Endothelial cell of umbilical vein (primary cell): Measurements from ENCODE around the gene COL4A2. TPM values are rescaled to one million over a fixed set of nuclear protein-coding genes. Genes with fewer than 3 reads are reported as not detected.

ENCODE experiments used
- BruUV-seq: library from RNA; stranded (reverse); fragments of 400-500 nt; replicated peaks from 2 replicates; lab custom pipeline; 2021; lab: Mats Ljungman, UMichigan
- CTCF ChIA-PET: fragments of 300-600, 350-600 bp; sonication (Branson Sonifier 250); formaldehyde crosslinking; loops from one replicate; lab custom pipeline; 2021; ENCODE audit warnings: antibody characterized with exemption, inconsistent platforms; lab: Charles Lee
- POLR2A ChIA-PET: fragments of 300-600, 350-600 bp; sonication (Branson Sonifier 250); formaldehyde crosslinking; loops from one replicate; lab custom pipeline; 2021; ENCODE audit warnings: antibody characterized with exemption, inconsistent platforms; lab: Charles Lee
- DNase-seq: peaks from one replicate; pipeline ENCODE4 v3.0.0-alpha.2; 2011; ENCODE audit warnings: low read depth, low spot score
- FAIRE-seq: peaks from 2 replicates; lab custom pipeline; 2011; peaks lifted over from hg19 to GRCh38; lab: Jason Lieb, UNC
- H2AFZ ChIP-seq: 2 replicates; pipeline ENCODE4 v1.6.0; 2012; ENCODE audit warnings: low read depth, low read length, control low read depth, inconsistent platforms
- H3K27ac ChIP-seq: 2 replicates; pipeline ENCODE4 v1.5.1; 2011; ENCODE audit warnings: low read depth, mild to moderate bottlenecking, control low read depth, low read length, moderate library complexity; ENCODE audit not compliant: insufficient read depth
- H3K27me3 ChIP-seq, 2 experiments: 2 replicates each; pipeline versions ENCODE4 v1.6.0 to v1.6.1; 2011; ENCODE audit warnings: low read length in 2 of 2, mixed read lengths in 1 of 2; ENCODE audit not compliant: control insufficient read depth in 2 of 2, insufficient read depth in 2 of 2
- H3K36me3 ChIP-seq, 2 experiments: 2 replicates in 1 of 2; 3 replicates in 1 of 2; pipeline ENCODE4 v1.5.1; 2011; ENCODE audit warnings: low read length in 2 of 2, mild to moderate bottlenecking in 1 of 2, moderate library complexity in 1 of 2; ENCODE audit not compliant: control insufficient read depth in 2 of 2, insufficient read depth in 2 of 2; ENCODE audit errors: extremely low read depth in 1 of 2
- H3K4me1 ChIP-seq: 3 replicates; pipeline ENCODE4 v1.5.1; 2011; ENCODE audit warnings: mild to moderate bottlenecking, low read length; ENCODE audit not compliant: control insufficient read depth, insufficient read depth; ENCODE audit errors: extremely low read depth
- H3K4me2 ChIP-seq: 2 replicates; pipeline ENCODE4 v1.6.1; 2011; ENCODE audit warnings: low read length, control low read depth, mixed read lengths; ENCODE audit not compliant: insufficient read depth
- H3K4me3 ChIP-seq, 3 experiments: fragments of 200-600 bp in 1 of 3; sonication (generic), shearing (Covaris generic) in 1 of 3; replicated peaks in 1 of 3; 2 replicates each; pipeline ENCODE4 v1.5.1; 2011 to 2016; ENCODE audit warnings: control low read depth in 3 of 3, low read length in 3 of 3, mild to moderate bottlenecking in 2 of 3, inconsistent platforms in 1 of 3, low read depth in 1 of 3, moderate library complexity in 1 of 3; ENCODE audit not compliant: insufficient read depth in 1 of 3
- H3K79me2 ChIP-seq: 2 replicates; pipeline ENCODE4 v1.6.0; 2012; ENCODE audit warnings: low read length, inconsistent platforms; ENCODE audit not compliant: control insufficient read depth, insufficient read depth
- H3K9ac ChIP-seq: replicated peaks from 2 replicates; pipeline ENCODE3; 2011; ENCODE audit warnings: low read length, control low read depth; ENCODE audit not compliant: insufficient read depth; ENCODE audit errors: extremely low read depth
- H3K9me1 ChIP-seq: replicated peaks from 3 replicates; pipeline ENCODE4 v1.6.0; 2011; ENCODE audit warnings: mild to moderate bottlenecking, low read length; ENCODE audit not compliant: control insufficient read depth, insufficient read depth; ENCODE audit errors: extremely low read depth
- H3K9me3 ChIP-seq: replicated peaks from 2 replicates; pipeline ENCODE4 v1.5.1; 2012; ENCODE audit warnings: low read length, inconsistent platforms; ENCODE audit not compliant: control insufficient read depth, insufficient read depth
- H4K20me1 ChIP-seq: replicated peaks from 2 replicates; pipeline ENCODE3; 2011; ENCODE audit warnings: mild to moderate bottlenecking, low read length; ENCODE audit not compliant: control insufficient read depth, insufficient read depth; ENCODE audit errors: extremely low read depth
- EZH2 ChIP-seq: IDR thresholded peaks from 2 replicates; pipeline ENCODE4 v1.6.1; 2012; ENCODE audit warnings: borderline replicate concordance, low read depth, mild to moderate bottlenecking, moderate library complexity, low read length, inconsistent platforms; ENCODE audit not compliant: severe bottlenecking
- FOS ChIP-seq: IDR thresholded peaks from 2 replicates; pipeline ENCODE4 v1.6.1; 2011; ENCODE audit warnings: mild to moderate bottlenecking, low read length, moderate library complexity, borderline replicate concordance; ENCODE audit not compliant: insufficient read depth
- GATA2 ChIP-seq: IDR thresholded peaks from 2 replicates; pipeline ENCODE4 v1.7.0; 2011; ENCODE audit warnings: low read depth, mild to moderate bottlenecking, moderate library complexity, mixed read lengths, low read length; ENCODE audit not compliant: insufficient read length, insufficient read depth
- JUN ChIP-seq: IDR thresholded peaks from 2 replicates; pipeline ENCODE4 v1.6.1; 2011; ENCODE audit warnings: borderline replicate concordance, low read depth; ENCODE audit not compliant: insufficient read length, insufficient read depth
- MYC ChIP-seq: IDR thresholded peaks from one replicate; pipeline ENCODE4 v1.6.1; 2011; ENCODE audit warnings: mild to moderate bottlenecking, low read depth, low read length
- POLR2A ChIP-seq: IDR thresholded peaks from 2 replicates; pipeline ENCODE4 v1.6.1; 2012; ENCODE audit warnings: low read depth, mild to moderate bottlenecking, control low read depth, low read length
- POLR2AphosphoS5 ChIP-seq: IDR thresholded peaks from 2 replicates; pipeline ENCODE4 v1.6.1; 2012; ENCODE audit warnings: low read depth, mild to moderate bottlenecking, control low read depth, low read length, moderate library complexity; ENCODE audit not compliant: insufficient read depth
- dilution Hi-C: fragments of 300-500 bp; cut with MboI; formaldehyde crosslinking; loops from one replicate; pipeline ENCODE4 v1.15.0; 2019; ENCODE audit warnings: low sequenced_read_pairs; ENCODE audit not compliant: extremely low pct_ligation_motif_present
- intact Hi-C: fragments of 100-400 bp; cut with micrococcal nuclease; formaldehyde crosslinking; loops from one replicate; pipeline ENCODE4 v1.10.0; 2022
- polyA plus RNA-seq, 4 experiments: library from polyadenylated mRNA; depleted of rRNA in 3 of 4; stranded (reverse) in 3 of 4; unstranded in 1 of 4; fragments of >200 nt; gene quantifications; 2 replicates each; pipeline versions ENCODE4 v1.2.1 to v1.2.3, GENCODE V29; 2011 to 2012; ENCODE audit warnings: missing spikeins in 1 of 4
- total RNA-seq: library from RNA; stranded (reverse); gene quantifications from 2 replicates; pipeline ENCODE4 v1.2.3, GENCODE V29; 2021
- TF ChIP-seq, protein P1 (sequence below): IDR thresholded peaks from 2 replicates; pipeline ENCODE4 v1.6.1; 2011; ENCODE audit not compliant: insufficient read depth, insufficient read length
- TF ChIP-seq, protein P2 (sequence below), 2 donors: IDR thresholded peaks; 1 replicate in 1 of 2; 2 replicates in 1 of 2; pipeline ENCODE4 v1.5.1; 2011; ENCODE audit warnings: low read length in 2 of 2, mild to moderate bottlenecking in 2 of 2, moderate library complexity in 2 of 2, control low read depth in 1 of 2, inconsistent platforms in 1 of 2, low read depth in 1 of 2; ENCODE audit not compliant: insufficient read depth in 1 of 2; ENCODE audit errors: extremely low read depth in 1 of 2

Gene COL4A2
- total and polyA plus RNA-seq, 2 donors (not counting 3 experiments of a cell fraction or from before 2014, with no cell fraction given): 792 to 940 TPM

GRCh38 chr13:110533771-110534670 is 226.9 kb downstream of the COL4A2 start:
- BruUV-seq: no TSS peak

More at GRCh38 chr13:110533771-110534670, 226.9 kb downstream of the COL4A2 start:
- no peak overlapping the region for H2AFZ ChIP-seq
- H3K9me1 ChIP-seq: no peaks in the 10 kb centered on the region
- H3K9me3 ChIP-seq: no peaks in the 10 kb centered on the region
- H3K4me3 ChIP-seq: no peak overlapping the region
- no peaks in the 10 kb centered on the region for H3K79me2 ChIP-seq
- H3K4me2 ChIP-seq: no peak overlapping the region
- dilution Hi-C loops: no loop called here
- intact Hi-C loops: no loop called here
- no peaks in the 10 kb centered on the region for H4K20me1 ChIP-seq
- no peak overlapping the region for H3K27ac ChIP-seq
- H3K36me3 ChIP-seq: no peaks in the 10 kb centered on the region
- FAIRE-seq (no peak), DNase-seq (no peak)
- CTCF ChIA-PET: interaction anchor here (1.2 kb wide), 1 partner anchor 19 kb away, joined by 3 read pairs; no protein-coding TSS in a partner anchor
- TF ChIP-seq, protein P1, sequence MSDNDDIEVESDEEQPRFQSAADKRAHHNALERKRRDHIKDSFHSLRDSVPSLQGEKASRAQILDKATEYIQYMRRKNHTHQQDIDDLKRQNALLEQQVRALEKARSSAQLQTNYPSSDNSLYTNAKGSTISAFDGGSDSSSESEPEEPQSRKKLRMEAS: no peak
- TF ChIP-seq JUN: no peak
- TF ChIP-seq, protein P2, sequence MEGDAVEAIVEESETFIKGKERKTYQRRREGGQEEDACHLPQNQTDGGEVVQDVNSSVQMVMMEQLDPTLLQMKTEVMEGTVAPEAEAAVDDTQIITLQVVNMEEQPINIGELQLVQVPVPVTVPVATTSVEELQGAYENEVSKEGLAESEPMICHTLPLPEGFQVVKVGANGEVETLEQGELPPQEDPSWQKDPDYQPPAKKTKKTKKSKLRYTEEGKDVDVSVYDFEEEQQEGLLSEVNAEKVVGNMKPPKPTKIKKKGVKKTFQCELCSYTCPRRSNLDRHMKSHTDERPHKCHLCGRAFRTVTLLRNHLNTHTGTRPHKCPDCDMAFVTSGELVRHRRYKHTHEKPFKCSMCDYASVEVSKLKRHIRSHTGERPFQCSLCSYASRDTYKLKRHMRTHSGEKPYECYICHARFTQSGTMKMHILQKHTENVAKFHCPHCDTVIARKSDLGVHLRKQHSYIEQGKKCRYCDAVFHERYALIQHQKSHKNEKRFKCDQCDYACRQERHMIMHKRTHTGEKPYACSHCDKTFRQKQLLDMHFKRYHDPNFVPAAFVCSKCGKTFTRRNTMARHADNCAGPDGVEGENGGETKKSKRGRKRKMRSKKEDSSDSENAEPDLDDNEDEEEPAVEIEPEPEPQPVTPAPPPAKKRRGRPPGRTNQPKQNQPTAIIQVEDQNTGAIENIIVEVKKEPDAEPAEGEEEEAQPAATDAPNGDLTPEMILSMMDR (IDR thresholded peaks at IDR 0.05; ENCODE audit: extremely low read depth in 1 of 2, insufficient read depth in 1 of 2, low read depth in 1 of 2, low read length in 2 of 2): no peak
- TF ChIP-seq EZH2: no peak
- TF ChIP-seq MYC: no peak
- TF ChIP-seq POLR2AphosphoS5: no peak
- no peak for TF ChIP-seq POLR2A
- TF ChIP-seq FOS: no peak
- no peak for TF ChIP-seq GATA2
- POLR2A ChIA-PET: no interaction called here
- H3K27me3 ChIP-seq: no peaks in the 10 kb centered on the region
- no peak overlapping the region for H3K9ac ChIP-seq
- H3K4me1 ChIP-seq: no peaks in the 10 kb centered on the region
